HG02623 (cell line): Measurements from ENCODE around the gene RHCG.

Source experiments
- ATAC-seq: cut with Tn5 transposase; IDR thresholded peaks from one replicate; pipeline ENCODE4 v1.9.1; 2021; ENCODE audit warnings: moderate library complexity; ENCODE audit not compliant: unreplicated experiment

RHCG gene

GRCh38 chr15:89504166-89504565 is 7.8 kb upstream of the RHCG start:
- ATAC-seq: no peak

- ATAC-seq: no peak
These were observed 6.6 kb upstream of the RHCG start for GRCh38 chr15:89502867-89503595.

- no peak for ATAC-seq
These were observed 5.3 kb upstream of the RHCG start for GRCh38 chr15:89501646-89502045.

- no peak for ATAC-seq
These were observed 4.3 kb upstream of the RHCG start for GRCh38 chr15:89500397-89501270.

GRCh38 chr15:89499156-89499555 is 2.8 kb upstream of the RHCG start:
- ATAC-seq: no peak

- ATAC-seq: no peak
These were observed 2.2 kb upstream of the RHCG start for GRCh38 chr15:89498574-89498906.

- ATAC-seq: no peak
These were observed 848 bp upstream of the RHCG start for GRCh38 chr15:89497231-89497630.

GRCh38 chr15:89495638-89496145 is 691 bp downstream of the RHCG start:
- no peak for ATAC-seq

- no peak for ATAC-seq
These were observed 1.3 kb downstream of the RHCG start for GRCh38 chr15:89494941-89495637.

GRCh38 chr15:89494031-89494430 is 2.4 kb downstream of the RHCG start:
- no peak for ATAC-seq

GRCh38 chr15:89492934-89493631 is 3.3 kb downstream of the RHCG start:
- ATAC-seq: no peak

- ATAC-seq: no peak
These were observed 4.2 kb downstream of the RHCG start for GRCh38 chr15:89492111-89492641.

GRCh38 chr15:89490814-89491315 is 5.5 kb downstream of the RHCG start:
- no peak for ATAC-seq

GRCh38 chr15:89490081-89490813 is 6.1 kb downstream of the RHCG start:
- ATAC-seq: no peak

- no peak for ATAC-seq
These were observed 7.0 kb downstream of the RHCG start for GRCh38 chr15:89489376-89489775.

GRCh38 chr15:89487791-89488190 is 8.6 kb downstream of the RHCG start:
- ATAC-seq: no peak

GRCh38 chr15:89486726-89487050 is 9.7 kb downstream of the RHCG start:
- no peak for ATAC-seq

GRCh38 chr15:89483079-89483478 is 13.3 kb downstream of the RHCG start:
- no peak for ATAC-seq

GRCh38 chr15:89482139-89482538 is 14.2 kb downstream of the RHCG start:
- no peak for ATAC-seq

GRCh38 chr15:89480505-89480904 is 15.9 kb downstream of the RHCG start:
- ATAC-seq: no peak
